NCI-H1436 treated with DMSO at 0.1 percent for 48 hours (cell line): ENCODE results near the gene HMGN1.
"Not testable (repeated sequence)": the region's sequence is repeated elsewhere in the genome, so short reads cannot be mapped to it uniquely, and the experiment has no call there.

Experiments used
- DNase-seq: peaks from one replicate; lab custom pipeline; 2025; lab: John Stamatoyannopoulos, UW

The HMGN1 gene

DNA sequence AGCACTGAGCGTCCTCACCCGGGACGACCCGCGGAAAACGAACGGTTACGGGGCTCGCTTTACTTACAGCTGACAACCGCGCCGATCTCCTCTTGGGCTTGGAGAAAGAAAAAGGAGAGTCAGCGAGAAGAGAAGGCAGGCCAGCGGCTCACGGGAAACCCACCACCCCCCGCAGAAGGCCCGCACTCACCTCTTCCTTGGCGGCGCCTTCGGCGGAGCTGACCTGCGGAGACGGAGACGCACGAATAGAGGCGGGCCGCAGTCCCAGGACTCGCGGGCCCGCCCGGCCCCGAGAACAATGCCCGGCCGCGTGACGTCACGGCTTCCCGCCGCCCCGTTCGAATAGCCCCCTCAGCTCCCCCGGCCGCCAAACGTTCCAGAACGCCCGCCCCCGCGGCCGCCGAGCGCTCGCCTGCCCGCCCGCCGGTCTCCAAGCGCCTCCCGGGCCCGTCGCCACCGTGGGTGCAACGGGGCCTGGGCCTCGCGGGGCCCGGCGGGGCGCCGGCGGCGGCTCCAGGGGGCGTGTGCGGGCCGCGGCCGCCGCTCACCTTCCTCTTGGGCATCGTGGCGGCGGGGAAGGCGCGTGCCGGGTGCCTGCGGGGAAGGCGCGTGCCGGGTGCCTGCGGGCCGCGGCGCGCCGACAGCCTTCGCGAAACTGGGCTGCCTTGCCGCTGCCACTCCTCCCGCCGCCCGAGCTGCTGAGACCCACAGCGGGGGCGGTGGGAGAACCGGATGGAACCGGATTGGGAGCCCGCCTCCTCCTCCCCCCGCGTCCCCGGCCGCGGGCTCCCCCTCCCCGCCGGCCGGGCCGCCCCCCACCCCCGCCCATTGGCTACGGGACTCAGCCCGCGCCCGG is at the start of gene HMGN1:
Gene HMGN1, minus strand, starts transcription at position 734 of the 856 bp plus-strand sequence. Its CDS starts 171 bp downstream, at position 563.
- peak; percentile 63 for DNase-seq

DNA sequence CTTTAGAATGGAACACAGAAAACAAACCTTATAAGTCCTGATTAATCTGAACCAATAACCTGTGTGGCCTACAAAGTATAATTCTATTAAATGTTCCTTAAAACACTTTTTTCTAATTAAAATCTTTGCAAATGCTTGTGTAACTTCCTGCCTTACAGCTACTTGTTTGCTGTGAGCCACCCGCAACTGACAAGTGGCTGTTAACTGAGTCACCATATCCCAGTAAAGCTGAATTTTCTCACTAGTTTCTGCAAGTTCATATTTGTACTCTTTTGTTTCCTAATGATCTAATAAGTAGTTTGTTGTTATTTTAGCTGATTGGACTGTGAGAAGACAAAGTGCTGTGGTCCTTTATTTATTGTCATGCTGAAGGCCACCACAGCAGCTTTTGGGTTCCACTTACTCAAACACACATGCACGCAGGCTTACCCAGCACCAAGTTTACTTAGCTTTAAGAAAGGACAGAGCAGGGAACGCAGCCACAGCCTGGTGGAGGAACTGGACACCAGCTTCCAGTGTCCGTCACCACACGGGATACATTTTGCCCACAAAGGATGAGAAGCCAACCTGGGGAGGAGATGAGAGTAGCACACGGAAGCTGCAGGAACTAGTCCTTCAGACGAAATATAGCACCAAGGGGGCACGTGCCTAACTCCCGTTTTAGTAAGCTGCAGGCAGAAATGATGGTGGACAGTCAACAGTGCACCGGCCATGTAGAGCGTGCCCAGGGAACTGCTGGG is 48.9 kb upstream of the HMGN1 start:
- no peak for DNase-seq

GRCh38 chr21:39392981-39393380 is 44.1 kb upstream of the HMGN1 start:
- DNase-seq: no peak

DNA sequence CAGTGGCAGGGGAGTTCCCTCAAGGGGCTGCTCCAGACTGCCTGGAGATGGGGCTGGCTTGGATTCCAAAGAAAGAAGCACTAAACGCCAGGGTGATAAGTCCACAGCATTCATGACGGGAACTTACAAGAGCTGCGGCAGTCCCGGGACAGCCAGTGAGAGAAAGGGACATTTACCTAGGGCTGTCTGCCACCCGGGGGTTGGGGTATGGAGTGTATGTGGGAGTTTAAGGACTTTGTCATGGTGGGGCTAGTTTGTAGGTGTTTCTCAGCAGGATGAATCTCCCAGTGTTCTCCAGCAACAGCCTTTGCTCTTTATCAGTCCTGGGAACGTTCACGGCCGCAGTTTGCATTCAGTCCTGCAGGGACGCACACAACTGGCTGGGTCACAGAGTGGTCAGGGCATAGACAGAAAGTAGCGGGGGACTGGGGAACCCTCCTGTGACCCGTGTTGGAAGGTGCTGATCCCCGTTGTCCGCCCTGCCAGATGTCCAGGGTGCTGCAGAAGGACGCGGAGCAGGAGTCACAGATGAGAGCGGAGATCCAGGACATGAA is 41.4 kb upstream of the HMGN1 start:
- DNase-seq: no peak

- DNase-seq: no peak
Measured at GRCh38 chr21:39388811-39389155, 39.9 kb upstream of the HMGN1 start.

- DNase-seq: peak; percentile 9
Measured at GRCh38 chr21:39388038-39388810, 39.3 kb upstream of the HMGN1 start.

DNA sequence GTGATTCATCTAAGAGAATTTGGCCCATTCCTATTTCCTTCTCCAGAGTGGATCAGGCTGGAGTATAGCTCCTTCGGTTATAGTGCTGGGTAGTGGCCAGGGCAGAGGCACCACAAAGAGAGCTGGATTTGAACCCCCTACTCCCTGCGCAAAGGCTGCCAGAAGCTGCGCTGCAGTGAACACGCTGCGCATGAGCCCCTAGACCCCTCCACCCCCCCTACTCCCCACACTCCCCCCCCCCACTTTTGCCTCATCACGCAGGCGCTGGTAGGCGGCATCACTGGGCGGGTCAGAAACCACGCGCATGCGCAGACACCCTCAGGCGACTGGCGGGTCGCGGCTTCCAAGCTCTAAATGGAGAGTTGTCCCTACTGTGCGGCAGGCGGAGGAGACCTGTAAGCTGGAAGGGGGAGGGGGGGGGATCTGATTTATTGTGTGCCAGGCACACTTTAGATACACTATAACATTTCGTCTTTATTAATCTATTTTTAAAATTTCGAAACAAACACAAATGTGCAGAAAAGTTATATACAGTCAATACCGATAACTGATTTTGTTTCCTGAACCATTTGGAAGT is 38.7 kb upstream of the HMGN1 start:
- peak; percentile 46 for DNase-seq

DNA sequence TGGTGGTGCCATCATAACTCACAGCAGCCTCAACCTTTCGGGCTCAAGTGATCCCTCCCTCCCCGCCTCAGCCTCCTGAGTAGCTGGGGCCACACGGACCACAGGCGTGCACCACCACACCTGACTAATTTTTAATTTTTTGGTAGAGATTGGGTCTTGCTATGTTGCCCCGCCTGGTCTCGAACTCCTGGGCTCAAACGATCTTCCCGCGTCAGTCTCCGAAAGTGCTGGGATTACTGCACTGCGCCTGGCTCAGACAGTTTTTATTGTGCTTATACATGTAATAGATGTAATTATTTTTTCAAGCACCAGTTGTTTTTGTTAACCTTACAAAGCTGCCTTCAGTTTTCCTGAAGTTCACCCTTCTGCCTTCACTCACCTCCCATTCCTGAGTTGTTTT is 38.0 kb upstream of the HMGN1 start:
- no peak for DNase-seq

- DNase-seq: no peak
Measured at GRCh38 chr21:39386194-39386593, 37.3 kb upstream of the HMGN1 start.

DNA sequence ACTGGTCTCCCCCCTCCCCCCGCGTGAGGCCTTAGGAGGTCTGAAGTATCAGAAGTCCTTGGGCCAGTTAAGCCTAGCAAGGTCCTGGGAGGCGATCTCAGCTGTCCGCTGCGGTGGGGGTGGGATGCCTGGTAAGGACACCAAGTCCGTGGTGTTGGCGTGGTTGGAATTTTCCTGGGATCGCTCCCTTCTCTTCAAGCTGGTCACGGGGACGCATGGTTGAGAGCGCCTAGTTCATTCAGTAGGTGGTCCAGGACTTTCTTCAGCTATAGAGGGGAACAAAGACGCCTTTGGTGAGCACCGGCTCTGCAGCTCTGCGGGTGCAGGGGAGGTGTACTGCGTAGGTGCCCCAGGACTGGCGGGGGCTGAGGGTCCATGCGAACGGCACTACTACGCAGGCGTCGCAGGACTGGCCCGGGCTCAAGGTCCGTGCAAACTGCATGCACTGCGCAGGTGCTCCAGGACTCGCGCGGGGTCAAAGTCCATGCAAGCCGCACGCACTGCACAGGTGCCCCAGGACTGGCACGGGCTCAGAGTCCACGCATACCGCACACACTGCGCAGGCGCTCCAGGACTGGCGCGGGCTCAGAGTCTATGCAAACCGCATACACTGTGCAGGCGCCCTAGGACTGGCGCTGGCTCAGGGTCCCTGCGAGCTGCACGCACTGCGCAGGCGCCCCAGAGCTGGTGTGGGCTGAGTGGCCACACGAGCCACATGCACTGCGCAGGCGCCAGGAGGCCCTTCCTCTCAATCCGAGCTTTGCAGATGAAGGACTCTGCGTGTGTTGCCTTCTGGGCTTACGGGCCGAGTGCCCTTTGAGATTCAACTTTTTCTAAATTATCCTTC is 36.6 kb upstream of the HMGN1 start:
- no peak for DNase-seq

GRCh38 chr21:39384674-39385298 is 35.9 kb upstream of the HMGN1 start:
- DNase-seq: no peak

DNA sequence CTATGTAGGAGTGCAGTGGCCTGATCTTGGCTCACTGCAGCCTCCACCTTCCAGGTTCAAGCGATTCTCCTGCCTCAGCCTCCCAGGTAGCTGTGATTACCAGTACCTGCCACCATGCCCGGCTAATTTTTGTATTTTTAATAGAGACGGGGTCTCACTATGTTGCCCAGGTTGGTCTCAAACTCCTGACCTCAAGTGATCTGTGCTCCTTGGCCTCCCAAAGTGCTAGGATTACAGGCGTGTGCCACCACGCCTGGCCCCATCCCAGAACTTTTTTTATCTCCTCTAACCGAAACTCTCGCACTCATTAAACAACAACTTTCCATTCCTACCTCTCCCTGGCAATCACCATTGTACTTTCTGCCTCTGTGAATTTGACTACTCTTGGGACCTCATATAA is 33.2 kb upstream of the HMGN1 start:
- not testable (repeated sequence) for DNase-seq

DNA sequence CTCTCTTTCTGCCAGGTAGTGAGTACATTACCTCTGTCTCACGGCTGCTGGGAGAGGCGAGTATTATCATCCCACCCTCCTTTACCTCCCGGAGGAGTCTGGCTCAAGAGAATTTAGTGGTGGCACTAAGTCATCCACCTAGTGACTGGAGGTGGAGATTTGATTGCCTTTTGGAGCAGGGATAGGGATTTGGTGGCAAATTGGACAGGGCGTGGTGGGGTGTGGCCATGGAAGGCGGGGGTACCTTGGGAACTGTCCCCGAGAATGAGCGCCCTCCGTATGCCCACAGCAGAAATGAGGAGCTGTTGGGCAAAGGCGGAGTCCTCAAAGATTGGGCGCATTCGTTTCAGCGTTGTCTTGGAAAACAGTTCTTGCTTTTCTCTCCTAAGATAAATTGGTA is 32.1 kb upstream of the HMGN1 start:
- DNase-seq: no peak

- DNase-seq: peak; percentile 51
Measured at GRCh38 chr21:39379986-39380891, 31.4 kb upstream of the HMGN1 start.

GRCh38 chr21:39377444-39378050 is 28.7 kb upstream of the HMGN1 start:
- DNase-seq: no peak

- DNase-seq: no peak
Measured at GRCh38 chr21:39375446-39375845, 26.6 kb upstream of the HMGN1 start.

DNA sequence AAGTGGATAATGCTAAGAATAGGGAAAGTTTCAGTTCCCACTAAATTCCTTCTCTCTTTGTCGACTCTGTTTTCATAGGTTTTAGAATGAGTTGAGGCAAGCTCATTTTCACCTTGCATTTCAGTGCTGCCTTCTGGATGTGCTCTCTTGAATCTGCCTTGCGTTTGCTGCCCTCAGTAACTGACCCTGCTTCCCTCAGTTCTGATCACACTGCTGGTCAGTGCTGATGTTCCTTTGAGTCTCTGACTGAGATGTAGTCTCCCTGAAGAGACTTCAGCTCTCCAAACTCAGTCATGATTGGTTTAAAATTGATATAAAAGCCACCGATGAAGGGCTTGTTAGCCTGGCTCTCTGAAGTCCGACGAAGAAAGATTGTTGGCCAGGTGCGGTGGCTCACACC is 25.2 kb upstream of the HMGN1 start:
- DNase-seq: no peak

DNA sequence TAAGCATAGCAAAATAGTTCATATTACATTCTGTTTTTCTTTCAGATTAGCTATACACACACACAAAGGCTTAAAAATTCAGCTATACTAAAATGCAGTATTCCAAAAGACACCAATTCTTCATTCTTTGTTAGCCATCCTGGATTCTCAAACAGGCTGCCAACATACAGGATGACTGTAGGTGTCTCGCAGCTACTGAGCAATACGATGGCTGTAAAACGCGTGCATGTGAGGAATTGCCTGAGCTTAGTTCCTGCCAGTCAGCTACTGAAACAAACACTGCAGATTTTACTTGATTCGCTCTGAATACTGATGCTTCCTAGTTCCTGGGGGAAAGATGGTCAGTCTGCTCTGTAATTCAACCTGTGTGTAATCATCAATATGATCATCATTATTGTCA is 24.7 kb upstream of the HMGN1 start:
- no peak for DNase-seq

DNA sequence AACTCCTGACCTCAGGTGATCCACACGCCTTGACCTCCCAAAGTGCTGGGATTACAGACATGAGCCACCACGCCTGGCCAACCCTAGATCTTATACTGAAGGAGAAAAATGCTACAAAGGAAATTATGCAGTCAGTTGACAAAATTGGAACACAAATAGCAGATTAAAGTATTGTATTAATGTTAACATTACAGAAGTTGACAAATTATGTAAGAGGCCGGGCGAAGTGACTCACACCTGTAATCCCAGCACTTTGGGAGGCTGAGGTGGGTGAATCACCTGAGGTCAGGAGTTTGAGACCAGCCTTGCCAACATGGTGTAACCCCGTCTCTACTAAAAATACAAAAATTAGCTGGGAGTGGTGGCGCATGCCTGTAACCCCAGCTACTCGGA is 21.0 kb upstream of the HMGN1 start:
- not testable (repeated sequence) for DNase-seq
